Common myeloid progenitor, CD34-positive (primary cell): ENCODE data around the gene ZNF764.

ENCODE experiments used
- CTCF ChIA-PET: fragments of 350-600 bp; sonication (Branson Sonifier 250); formaldehyde crosslinking; loops from one replicate; lab custom pipeline; 2021; ENCODE audit warnings: antibody characterized with exemption; lab: Charles Lee
- POLR2A ChIA-PET: fragments of 350-600 bp; sonication (Branson Sonifier 250); formaldehyde crosslinking; loops from one replicate; lab custom pipeline; 2021; ENCODE audit warnings: antibody characterized with exemption; lab: Charles Lee
- DNase-seq, 3 donors: peaks; one replicate each; pipeline versions ENCODE4 v3.0.0 to v3.0.0-alpha.2; 2013
- H3K27ac ChIP-seq, 2 experiments: 1 replicate in 1 of 2; 2 replicates in 1 of 2; pipeline ENCODE4 v1.7.0; 2013; ENCODE audit warnings: inconsistent platforms in 2 of 2, low read length in 2 of 2, mild to moderate bottlenecking in 2 of 2, low read depth in 1 of 2, moderate library complexity in 1 of 2; ENCODE audit not compliant: severe bottlenecking in 2 of 2, insufficient read depth in 1 of 2, poor library complexity in 1 of 2
- H3K27me3 ChIP-seq, 5 experiments: replicated peaks in 2 of 5; 1 replicate in 3 of 5; 2 replicates in 2 of 5; pipeline versions ENCODE4 v1.6.1 to v1.7.0; 2013; ENCODE audit warnings: low read length in 4 of 5, mild to moderate bottlenecking in 2 of 5, moderate library complexity in 2 of 5, inconsistent platforms in 1 of 5; ENCODE audit not compliant: insufficient read depth in 5 of 5, control insufficient read depth in 4 of 5
- H3K36me3 ChIP-seq, 4 experiments: 1 replicate in 2 of 4; 2 replicates in 2 of 4; pipeline versions ENCODE4 v1.6.1 to v1.7.0; 2013; ENCODE audit warnings: low read length in 3 of 4, control low read depth in 1 of 4, mild to moderate bottlenecking in 1 of 4; ENCODE audit not compliant: control insufficient read depth in 4 of 4, insufficient read depth in 4 of 4
- H3K4me1 ChIP-seq, 4 experiments: 1 replicate in 3 of 4; 2 replicates in 1 of 4; pipeline versions ENCODE4 v1.6.1 to v1.7.1; 2013; ENCODE audit warnings: low read length in 3 of 4, mild to moderate bottlenecking in 3 of 4, control low read depth in 1 of 4, inconsistent platforms in 1 of 4, moderate library complexity in 1 of 4; ENCODE audit not compliant: control insufficient read depth in 4 of 4, insufficient read depth in 4 of 4; ENCODE audit errors: control extremely low read depth in 1 of 4
- H3K4me3 ChIP-seq, 7 experiments: 1 replicate in 4 of 7; 2 replicates in 3 of 7; pipeline versions ENCODE4 v1.5.1 to v1.7.0; 2013; ENCODE audit warnings: mild to moderate bottlenecking in 7 of 7, low read length in 6 of 7, moderate library complexity in 6 of 7, inconsistent platforms in 2 of 7, low read depth in 2 of 7, control low read depth in 1 of 7; ENCODE audit not compliant: insufficient read depth in 4 of 7, control insufficient read depth in 1 of 7; ENCODE audit errors: extremely low read depth in 1 of 7
- H3K9me3 ChIP-seq, 5 experiments: 1 replicate in 4 of 5; 2 replicates in 1 of 5; pipeline versions ENCODE4 v1.6.1 to v1.7.1; 2013; ENCODE audit warnings: low read length in 4 of 5, mild to moderate bottlenecking in 2 of 5, inconsistent platforms in 1 of 5, low read depth in 1 of 5, moderate library complexity in 1 of 5; ENCODE audit not compliant: control insufficient read depth in 4 of 5, insufficient read depth in 2 of 5; ENCODE audit errors: control extremely low read depth in 1 of 5
- WGBS: methylation state at CpG from one replicate; pipeline ENCODE4 v1.1.5; 2013; ENCODE audit not compliant: insufficient coverage; 5-methylcytosine and 5-hydroxymethylcytosine counted together

ZNF764 gene

DNA sequence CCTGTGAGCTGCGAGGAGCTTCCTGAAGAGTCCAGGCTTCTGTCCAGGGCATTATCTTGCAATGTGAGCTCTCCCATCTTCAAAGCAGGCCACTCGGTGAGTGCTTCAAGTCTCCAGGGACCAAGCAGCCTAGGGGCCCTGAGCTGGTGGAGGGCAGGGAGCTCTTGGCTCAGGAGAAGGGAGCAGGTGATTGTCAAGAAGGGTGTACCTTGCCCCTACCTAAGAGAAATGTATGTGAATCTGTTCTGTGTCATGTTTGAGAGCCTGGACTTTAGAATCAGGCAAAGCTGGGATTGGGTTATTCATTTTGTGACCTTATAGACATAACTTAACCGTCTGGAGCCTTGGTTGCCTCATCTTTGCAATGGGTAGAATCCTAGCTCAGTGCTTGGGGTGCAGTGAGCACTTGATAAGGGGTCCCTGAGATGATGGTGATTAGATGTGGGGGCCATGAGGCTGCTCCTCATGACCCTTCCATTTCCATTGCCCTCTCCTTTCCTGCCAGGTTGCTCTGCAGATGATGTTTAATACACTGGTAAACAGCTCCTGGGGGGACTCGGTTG lies 47.7 kb downstream of the ZNF764 start:
- peaks cover 17 to 69% (median 39%) of the 10 kb centered on the region in 4 experiments for H3K36me3 ChIP-seq
- POLR2A ChIA-PET = interaction anchor here (0.7 to 0.9 kb wide), 2 partner anchors 18 to 968 kb away, joined by 3 to 4 read pairs; no protein-coding TSS in a partner anchor
- 90% methylated on average over 4 of the region's 4 CpGs for WGBS
- no peaks in the 10 kb centered on the region for H3K9me3 ChIP-seq
- no peak for DNase-seq
- CTCF ChIA-PET = interaction anchor here (1.3 to 2.4 kb wide), 4 partner anchors 9 to 61 kb away, joined by 3 to 6 read pairs (median 4); no protein-coding TSS in a partner anchor
- no peaks in the 10 kb centered on the region for H3K27me3 ChIP-seq
- no peaks in the 10 kb centered on the region for H3K4me1 ChIP-seq
- no peak overlapping the region for H3K27ac ChIP-seq
- no peak overlapping the region for H3K4me3 ChIP-seq

DNA sequence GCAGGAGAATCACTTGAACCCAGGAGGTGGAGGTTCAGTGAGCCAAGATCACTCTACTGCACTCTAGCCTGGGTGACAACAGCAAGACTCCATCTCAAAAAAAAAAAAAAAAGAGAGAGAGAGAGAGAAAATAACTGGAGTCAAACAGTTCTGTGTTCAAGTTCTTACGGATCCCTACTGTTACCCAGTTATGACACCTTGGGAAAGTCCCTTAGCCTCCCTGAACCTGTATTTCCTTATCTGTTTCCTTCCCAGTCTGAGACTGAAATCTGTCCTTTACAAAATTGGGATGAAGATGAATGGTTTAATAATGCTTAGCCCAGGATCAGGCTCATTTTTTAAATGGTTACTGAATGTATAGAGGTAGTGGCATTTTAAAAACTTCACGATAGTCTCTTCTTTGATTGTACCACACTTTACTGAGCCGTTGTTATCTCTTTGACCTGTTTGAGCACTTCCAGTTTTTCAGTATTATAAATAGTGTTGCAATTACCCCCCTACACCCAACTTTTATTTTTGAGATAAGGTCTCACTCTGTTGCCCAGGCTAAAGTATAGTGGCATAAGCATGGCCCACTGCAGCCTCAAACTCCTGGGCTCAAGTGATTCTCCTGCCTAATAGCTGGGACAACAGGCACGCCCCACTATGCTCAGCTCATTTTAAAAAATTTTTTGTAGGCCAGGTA lies 49.0 kb downstream of the ZNF764 start:
- no peaks in the 10 kb centered on the region for H3K27me3 ChIP-seq
- DNase-seq = no peak
- WGBS = 83% methylated on average over 1 of the region's 4 CpGs
- no peak overlapping the region for H3K27ac ChIP-seq
- no peaks in the 10 kb centered on the region for H3K4me1 ChIP-seq
- H3K4me3 ChIP-seq = no peak overlapping the region
- POLR2A ChIA-PET = interaction anchor here (0.7 kb wide), 1 partner anchor 153 kb away, joined by 3 read pairs; no protein-coding TSS in a partner anchor
- CTCF ChIA-PET = interaction anchor here (1.1 to 2.4 kb wide), 3 partner anchors 10 to 59 kb away, joined by 3 to 6 read pairs (median 4); no protein-coding TSS in a partner anchor
- H3K9me3 ChIP-seq = no peaks in the 10 kb centered on the region
- H3K36me3 ChIP-seq = peaks cover 16 to 68% (median 39%) of the 10 kb centered on the region in 4 experiments
